OCI-LY7 (cell line): ENCODE results near the gene TRANK1. TPM values are rescaled to one million over a fixed set of nuclear protein-coding genes. Genes with fewer than 3 reads are reported as not detected.
"Not testable (repeated sequence)": the region's sequence is repeated elsewhere in the genome, so short reads cannot be mapped to it uniquely, and the experiment has no call there.

Experiments
- BruUV-seq: library from RNA; stranded (reverse); fragments of 400-500 nt; replicated peaks from 2 replicates; lab custom pipeline; 2021; lab: Mats Ljungman, UMichigan
- CTCF ChIA-PET: fragments of 300-600 bp; sonication (Branson Sonifier 250); formaldehyde crosslinking; loops from one replicate; lab custom pipeline; 2022; ENCODE audit warnings: antibody characterized with exemption; ENCODE audit not compliant: unreplicated experiment; lab: Charles Lee
- POLR2A ChIA-PET: fragments of 300-600 bp; sonication (Branson Sonifier 250); formaldehyde crosslinking; loops from one replicate; lab custom pipeline; 2022; ENCODE audit warnings: antibody characterized with exemption; lab: Charles Lee
- DNase-seq: peaks from one replicate; pipeline ENCODE4 v3.0.0-alpha.2; 2015; ENCODE audit warnings: low spot score
- H2AFZ ChIP-seq: fragments of 200-600 bp; sonication (generic), shearing (Covaris generic); 2 replicates; pipeline ENCODE4 v1.6.1; 2014; ENCODE audit warnings: mild to moderate bottlenecking, antibody characterized with exemption, low read length, moderate library complexity
- H3K27ac ChIP-seq: fragments of 200-600 bp; sonication (generic); 2 replicates; pipeline ENCODE4 v1.5.1; 2014; ENCODE audit warnings: mixed run types, low read depth, mild to moderate bottlenecking, moderate library complexity, low read length, inconsistent platforms; ENCODE audit not compliant: poor library complexity, severe bottlenecking
- H3K36me3 ChIP-seq: fragments of 200-600 bp; sonication (generic); 2 replicates; pipeline ENCODE4 v1.6.1; 2014; ENCODE audit warnings: mild to moderate bottlenecking, antibody characterized with exemption, low read length, moderate library complexity, mixed read lengths; ENCODE audit not compliant: insufficient read depth
- H3K4me1 ChIP-seq: fragments of 200-600 bp; sonication (generic); 2 replicates; pipeline ENCODE4 v1.5.1; 2014; ENCODE audit warnings: mild to moderate bottlenecking, low read length; ENCODE audit not compliant: insufficient read depth, poor library complexity, severe bottlenecking
- H3K4me2 ChIP-seq: fragments of 200-600 bp; sonication (generic); 2 replicates; pipeline ENCODE4 v1.6.1; 2014; ENCODE audit warnings: mild to moderate bottlenecking, low read length
- H3K4me3 ChIP-seq: fragments of 200-600 bp; sonication (generic); 2 replicates; pipeline ENCODE4 v1.5.1; 2014; ENCODE audit warnings: mild to moderate bottlenecking, low read depth, low read length; ENCODE audit not compliant: poor library complexity, severe bottlenecking
- H3K79me2 ChIP-seq: fragments of 200-600 bp; sonication (generic); 2 replicates; pipeline ENCODE4 v1.6.1; 2016; ENCODE audit warnings: low read depth, mild to moderate bottlenecking, low read length, moderate library complexity, mixed read lengths; ENCODE audit not compliant: insufficient read depth
- H3K9me2 ChIP-seq: fragments of 200-600 bp; sonication (generic); 2 replicates; pipeline ENCODE4 v1.6.1; 2016; ENCODE audit warnings: mild to moderate bottlenecking, low read length, mixed read lengths; ENCODE audit not compliant: insufficient read depth
- H3K9me3 ChIP-seq: fragments of 200-600 bp; sonication (generic); 2 replicates; pipeline ENCODE4 v1.6.1; 2014; ENCODE audit warnings: mild to moderate bottlenecking, mixed run types, low read length, mixed read lengths
- H4K20me1 ChIP-seq: fragments of 200-600 bp; sonication (generic); 2 replicates; pipeline ENCODE4 v1.6.1; 2014; ENCODE audit warnings: mild to moderate bottlenecking, antibody characterized with exemption, low read length, moderate library complexity, mixed read lengths; ENCODE audit not compliant: insufficient read depth
- CTCF ChIP-seq: fragments of 200-600 bp; sonication (generic); conservative IDR thresholded peaks from 2 replicates; pipeline ENCODE4 v1.5.1; 2014; ENCODE audit warnings: mild to moderate bottlenecking, antibody characterized with exemption, low read length, moderate library complexity, mixed read lengths
- EZH2phosphoT487 ChIP-seq: fragments of 200-600 bp; sonication (generic); IDR thresholded peaks from 2 replicates; pipeline ENCODE4 v1.6.1; 2018; ENCODE audit warnings: low read depth, borderline replicate concordance, mild to moderate bottlenecking, mixed run types, antibody characterized with exemption, low read length, moderate library complexity, mixed read lengths
- intact Hi-C: fragments of 100-400 bp; cut with micrococcal nuclease; formaldehyde crosslinking; loops from one replicate; pipeline ENCODE4 v1.10.0; 2022; ENCODE audit not compliant: unreplicated experiment
- total RNA-seq, 2 experiments: library from RNA; depleted of rRNA in 1 of 2; stranded (reverse); fragments of >200 nt in 1 of 2; shearing (Covaris generic) in 1 of 2; gene quantifications; 2 replicates each; pipeline ENCODE4 v1.2.3, GENCODE V29; 2014 to 2022

TRANK1 gene
- total RNA-seq, 2 experiments from 2014 or later: 34.9 to 57.1 TPM

DNA sequence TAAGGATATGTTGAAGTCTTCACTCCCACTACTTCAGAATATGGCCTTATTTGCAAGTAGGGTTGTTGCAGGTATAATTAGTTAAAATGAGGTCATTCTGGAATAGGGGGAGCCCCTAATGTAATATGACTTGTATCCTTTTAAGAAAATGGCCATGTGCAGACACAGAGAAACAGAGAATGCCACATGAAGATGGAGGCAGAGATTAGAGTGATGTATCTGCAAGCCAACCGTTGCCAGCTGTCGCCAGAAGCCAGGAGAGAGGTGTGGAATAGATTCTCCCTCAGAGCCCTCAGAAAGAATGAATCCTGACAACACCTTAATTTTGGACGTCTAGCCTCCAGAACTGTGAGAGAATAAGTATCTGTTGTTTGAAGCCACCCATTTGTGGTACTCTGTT is 11.3 kb upstream of the TRANK1 start:
- DNase-seq: no peak
- H3K4me2 ChIP-seq: no peak overlapping the region
- H3K4me3 ChIP-seq: no peak overlapping the region
- ChIA-PET POLR2A (no interaction called here), CTCF (no interaction called here)
- BruUV-seq: no TSS peak
- H3K79me2 ChIP-seq: no peaks in the 10 kb centered on the region
- H3K27ac ChIP-seq: no peak overlapping the region
- H2AFZ ChIP-seq: no peak overlapping the region
- H3K9me2 ChIP-seq: no peaks in the 10 kb centered on the region
- H4K20me1 ChIP-seq: no peaks in the 10 kb centered on the region
- intact Hi-C loops: no loop called here
- no peak for TF ChIP-seq EZH2phosphoT487
- no peak for TF ChIP-seq CTCF
- peaks cover 14% of the 10 kb centered on the region for H3K4me1 ChIP-seq
- H3K36me3 ChIP-seq: no peaks in the 10 kb centered on the region
- no peaks in the 10 kb centered on the region for H3K9me3 ChIP-seq

DNA sequence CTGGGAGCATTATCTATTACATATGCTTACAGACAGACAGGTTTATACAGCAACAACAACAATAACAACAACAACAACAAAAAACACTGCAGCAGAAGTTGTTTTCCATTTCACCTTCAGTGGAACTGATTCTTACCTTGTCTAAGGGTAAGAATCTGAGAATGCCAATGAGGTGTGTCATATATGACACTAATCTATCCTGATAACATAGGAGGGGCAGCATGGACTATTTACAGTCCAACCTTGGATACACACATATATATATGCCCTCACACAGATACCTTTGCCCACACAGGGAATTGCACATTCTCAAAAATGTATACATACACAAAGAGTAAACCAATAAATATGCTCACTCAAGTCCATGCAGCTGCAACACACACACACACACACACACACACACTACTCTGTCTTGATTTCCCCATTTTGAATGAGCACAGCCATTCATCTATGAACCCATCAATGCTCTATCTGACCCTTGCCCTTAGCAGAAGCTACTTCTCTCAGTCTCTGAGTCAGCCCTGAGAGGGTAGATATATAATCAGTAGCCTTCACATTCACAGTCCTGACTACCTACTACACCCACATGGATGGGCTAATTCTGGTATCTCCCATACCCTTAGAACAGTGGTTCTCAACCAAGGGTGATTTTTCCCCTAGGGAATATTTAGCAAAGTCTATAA is 9.7 kb upstream of the TRANK1 start:
- Histone ChIP-seq H3K27ac (no peak overlapping the region), H3K4me3 (no peak overlapping the region), H2AFZ (no peak overlapping the region), H3K4me1 (peaks cover 14% of the 10 kb centered on the region), H4K20me1 (no peaks in the 10 kb centered on the region), H3K9me3 (peaks cover 6% of the 10 kb centered on the region; the same call in 1 of the 2 replicates), H3K9me2 (no peaks in the 10 kb centered on the region), H3K4me2 (no peak overlapping the region), H3K79me2 (no peaks in the 10 kb centered on the region), H3K36me3 (no peaks in the 10 kb centered on the region)
- CTCF ChIA-PET: no interaction called here
- POLR2A ChIA-PET: interaction anchor here (0.6 to 1.1 kb wide), 4 partner anchors 11 to 68 kb away, joined by 3 to 4 read pairs (median 3); no protein-coding TSS in a partner anchor
- TF ChIP-seq EZH2phosphoT487 (no peak), CTCF (no peak)
- BruUV-seq: no TSS peak
- DNase-seq: no peak
- intact Hi-C loops: no loop called here

GRCh38 chr3:36947814-36948213 is 3.0 kb upstream of the TRANK1 start:
- H3K4me2 ChIP-seq, BruUV-seq, H3K9me2 ChIP-seq, H3K36me3 ChIP-seq, H3K79me2 ChIP-seq, DNase-seq, intact Hi-C loops, H3K4me3 ChIP-seq, H2AFZ ChIP-seq, H4K20me1 ChIP-seq, H3K27ac ChIP-seq, CTCF ChIA-PET: not testable (repeated sequence)
- Histone ChIP-seq H3K9me3 (peaks cover 32% of the 10 kb centered on the region), H3K4me1 (peaks cover 11% of the 10 kb centered on the region)
- POLR2A ChIA-PET: interaction anchor here (0.8 to 1.5 kb wide), 3 partner anchors 11 to 41 kb away, joined by 3 to 4 read pairs (median 3); no protein-coding TSS in a partner anchor
